Fibroblast of skin of scalp (primary cell): ENCODE measurements around the gene OR2S2.

Experiments
- DNase-seq: peaks from one replicate; pipeline ENCODE4 v3.0.0-alpha.2; 2013

OR2S2 gene

DNA sequence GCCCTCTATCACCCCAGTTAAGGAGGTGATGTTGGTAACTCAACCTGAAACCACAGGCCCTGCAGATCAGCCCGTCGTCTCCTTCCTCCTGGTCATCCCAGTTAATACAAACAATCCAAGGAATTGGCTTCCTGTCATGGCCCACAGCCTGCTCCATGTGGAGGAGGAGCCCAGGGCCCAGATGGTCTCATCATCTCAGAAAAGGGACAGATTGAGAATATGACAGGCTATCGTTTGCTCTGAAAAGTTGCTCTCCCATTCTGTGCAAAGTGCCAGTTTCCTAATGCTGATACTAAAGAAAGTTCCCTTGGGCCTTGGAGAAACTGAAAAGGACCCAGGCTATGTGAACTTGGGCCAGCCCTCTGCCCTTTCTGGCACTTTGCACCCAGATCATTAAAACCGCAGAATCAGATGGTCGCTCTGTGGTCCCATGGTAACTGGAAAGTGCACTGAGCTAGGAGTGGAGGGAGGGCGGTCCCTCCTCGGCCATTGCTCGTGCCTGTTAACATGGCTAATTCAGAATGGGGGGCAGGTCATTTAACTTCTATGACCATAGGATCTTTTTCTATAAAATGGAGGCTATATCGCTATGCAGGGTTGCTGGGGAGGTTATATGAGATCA is 49.3 kb downstream of the OR2S2 start:
- DNase-seq, result peak; percentile 64

DNA sequence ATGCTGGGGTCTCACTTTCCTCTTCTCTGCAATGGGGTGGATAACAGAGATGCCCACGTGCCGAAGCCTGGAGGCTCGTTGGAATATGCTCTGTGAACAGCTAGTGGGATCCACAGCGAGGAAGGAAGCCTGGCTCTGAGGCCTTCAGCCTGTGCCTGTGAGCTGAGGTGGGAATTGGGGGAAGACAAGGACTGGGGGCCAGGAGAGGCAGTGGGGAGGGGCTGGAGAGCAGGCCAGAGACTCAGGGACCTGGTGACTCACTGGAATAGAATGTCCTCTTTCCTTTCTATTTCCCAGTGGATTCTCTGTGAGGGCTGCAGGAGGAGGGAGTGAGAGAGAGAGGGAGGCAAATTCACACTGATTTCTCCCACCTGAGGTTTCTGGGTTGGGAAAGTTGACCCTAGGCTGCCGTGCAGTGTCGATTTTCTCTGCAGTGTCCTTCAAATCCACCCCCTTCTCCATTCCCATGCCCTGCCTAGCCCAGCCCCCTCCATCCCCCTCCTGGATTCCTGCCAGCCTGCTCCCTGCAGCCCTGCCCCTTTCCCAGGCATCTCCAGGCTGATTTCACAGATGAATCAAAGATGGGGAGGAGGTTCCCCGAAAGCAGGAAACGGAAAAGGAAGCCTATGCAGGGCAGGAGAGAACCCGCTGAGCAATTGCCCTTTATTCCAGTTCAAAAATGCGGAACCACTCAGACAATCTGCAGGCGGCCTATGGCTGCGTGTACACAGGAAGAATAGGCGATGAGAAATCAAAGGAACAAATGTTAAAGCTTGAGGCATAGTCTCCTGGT is 50.0 kb downstream of the OR2S2 start:
- DNase-seq, result peak; percentile 97
